ENCODE results near the gene WWTR1.

GRCh38 chr3:149626671-149627070, 31.2 kb downstream of the WWTR1 start:
- TF ChIP-seq CTCF (IDR thresholded peaks at IDR 0.05 in 4 of 5, conservative IDR thresholded peaks at IDR 0.05 in 1 of 5) (no peak), POLR2A (IDR thresholded peaks at IDR 0.05) (no peak)
